GM20000 (cell line): ENCODE data around the gene CLNK.
A peak's percentile ranks its signal among the peaks of the same experiment; 100 is the strongest.

ENCODE experiments used
- DNase-seq: peaks from one replicate; pipeline ENCODE4 v3.0.0; 2012; ENCODE audit warnings: low spot score
- CTCF ChIP-seq: IDR thresholded peaks from 2 replicates; pipeline ENCODE4 v1.5.1; 2012; ENCODE audit warnings: mild to moderate bottlenecking, control low read depth; ENCODE audit errors: extremely low read depth, missing control alignments

CLNK gene

GRCh38 chr4:10730590-10730989 lies 46.0 kb upstream of the CLNK start:
- no peak for TF ChIP-seq CTCF
- DNase-seq, result peak; percentile 51

DNA sequence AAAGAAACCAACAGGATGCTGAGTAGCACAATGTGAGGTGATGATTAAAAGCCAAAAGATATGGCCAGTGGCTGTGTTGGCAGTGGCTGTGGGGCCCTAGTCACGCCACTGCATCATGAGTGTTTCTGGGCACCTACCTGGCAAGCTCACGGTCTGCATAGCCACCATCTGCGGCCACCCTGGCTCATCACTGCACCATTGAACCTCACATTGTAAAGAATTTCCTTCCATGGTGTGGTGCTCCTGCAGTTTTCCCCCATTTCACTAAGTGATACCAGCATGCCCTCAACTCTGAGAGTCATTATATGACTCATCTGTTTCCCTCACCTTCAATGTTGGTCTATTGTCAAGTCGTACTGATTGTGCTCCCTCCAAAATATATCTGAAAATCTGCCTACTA lies 45.5 kb upstream of the CLNK start:
- TF ChIP-seq CTCF, result no peak
- no peak for DNase-seq

DNA sequence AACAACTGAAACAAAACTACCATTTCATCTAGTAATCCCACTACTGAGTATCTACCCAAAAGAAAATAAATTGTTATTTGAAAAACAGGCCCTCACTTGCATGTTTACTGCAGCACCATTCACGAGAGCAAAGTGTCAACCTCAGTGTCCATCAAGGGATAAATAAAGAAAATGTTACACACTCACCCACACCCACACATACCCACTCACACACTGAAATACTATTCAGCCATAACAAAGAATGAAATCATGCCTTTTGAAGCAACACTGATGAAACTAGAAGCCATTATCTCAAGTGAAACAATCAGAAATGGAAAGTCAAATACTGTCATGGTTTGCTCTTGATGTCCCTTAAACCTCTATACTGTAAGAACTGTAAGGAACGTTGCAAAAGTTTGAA lies 44.8 kb upstream of the CLNK start:
- TF ChIP-seq CTCF, result no peak
- no peak for DNase-seq

DNA sequence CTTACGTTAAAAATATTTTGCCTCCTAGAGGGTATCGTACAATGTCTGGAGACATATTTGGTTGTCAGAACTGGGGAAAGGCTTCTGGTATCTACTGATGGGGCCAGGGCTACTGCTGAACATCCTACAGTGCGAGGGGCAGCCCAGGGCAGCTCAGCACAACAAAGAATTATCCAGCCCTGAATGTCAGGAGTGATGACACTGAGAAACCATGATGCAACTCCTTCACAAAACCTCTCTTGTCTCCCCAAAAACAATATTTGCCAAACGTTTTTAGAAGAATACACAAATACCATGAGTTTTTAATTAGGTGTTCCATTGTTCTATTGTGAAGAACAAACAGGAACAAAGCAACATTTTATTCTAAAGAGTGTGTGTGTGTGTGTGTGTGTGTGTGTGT lies 43.4 kb upstream of the CLNK start:
- DNase-seq, result no peak
- no peak for TF ChIP-seq CTCF

DNA sequence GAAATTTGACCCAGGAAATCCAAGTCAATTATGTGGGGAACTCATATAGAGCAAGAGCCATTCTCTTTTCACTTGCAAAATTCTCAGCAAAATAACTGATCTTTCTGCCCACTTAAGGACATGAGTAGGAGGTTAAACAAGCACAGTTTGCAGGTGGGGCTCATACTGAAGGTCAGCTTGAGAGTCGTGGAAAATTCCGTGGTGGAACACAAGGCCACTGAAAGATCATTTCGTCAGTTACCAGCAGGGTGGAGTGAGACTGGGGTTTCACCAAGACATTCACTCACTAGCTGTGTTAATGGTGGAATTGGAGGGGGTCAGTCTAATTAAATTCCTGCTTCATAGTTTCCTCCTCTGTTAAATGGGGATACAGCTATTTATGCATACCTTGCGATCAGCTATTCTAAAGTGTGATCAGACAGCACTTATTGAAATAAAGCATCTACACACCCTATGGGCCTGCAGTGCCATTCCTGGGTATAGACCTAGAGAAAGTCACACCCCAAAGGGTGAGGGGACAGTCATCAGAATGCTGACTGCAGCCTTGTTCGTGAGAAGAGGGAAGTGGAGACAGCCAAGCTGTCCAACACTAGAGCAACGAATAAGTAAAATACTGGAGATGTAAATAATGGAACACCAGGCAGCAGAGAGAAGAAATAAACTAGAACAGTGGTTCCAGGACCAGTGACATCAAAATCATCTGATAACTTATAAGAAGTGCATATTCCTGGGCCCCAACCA lies 42.7 kb upstream of the CLNK start:
- no peak for TF ChIP-seq CTCF
- DNase-seq, result peak; percentile 32

GRCh38 chr4:10722957-10723356 lies 38.4 kb upstream of the CLNK start:
- no peak for TF ChIP-seq CTCF
- DNase-seq, result no peak

DNA sequence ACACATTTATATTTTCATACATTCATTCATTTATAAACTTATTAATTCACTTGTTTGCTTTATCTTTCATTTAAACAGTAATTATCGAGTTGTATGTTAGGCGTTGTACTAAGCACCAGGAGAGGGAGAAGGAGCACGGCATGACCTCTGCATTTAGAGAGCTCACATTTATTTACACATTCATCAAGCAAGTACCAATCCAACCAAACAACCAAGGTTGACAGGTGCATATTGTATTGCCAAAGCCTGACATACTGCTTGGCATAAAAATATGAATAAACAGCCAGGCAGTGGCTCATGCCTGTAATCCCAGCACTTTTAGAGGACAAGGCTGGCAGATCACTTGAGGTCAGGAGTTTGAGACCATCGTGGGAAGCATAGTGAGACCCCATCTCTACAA lies 37.0 kb upstream of the CLNK start:
- TF ChIP-seq CTCF, result no peak
- no peak for DNase-seq
